GM23248 (cell line): ENCODE results near the gene CFAP119. TPM values are rescaled to one million over a fixed set of nuclear protein-coding genes. Genes with fewer than 3 reads are reported as not detected.

Source experiments
- DNase-seq: peaks from one replicate; pipeline ENCODE4 v3.0.0-alpha.2; 2015
- H2AFZ ChIP-seq: fragments of 200-600 bp; sonication (generic); 2 replicates; pipeline ENCODE4 v1.6.1; 2016; ENCODE audit warnings: antibody characterized with exemption
- H3F3A ChIP-seq: fragments of 200-600 bp; sonication (generic); 2 replicates; pipeline ENCODE4 v1.6.1; 2016; ENCODE audit warnings: mild to moderate bottlenecking, antibody characterized with exemption, mixed run types; ENCODE audit not compliant: insufficient read depth
- H3K27ac ChIP-seq: fragments of 200-600 bp; sonication (generic); 2 replicates; pipeline ENCODE4 v1.5.1; 2016; ENCODE audit warnings: mild to moderate bottlenecking
- H3K27me3 ChIP-seq: fragments of 200-600 bp; sonication (generic); replicated peaks from 2 replicates; pipeline ENCODE4 v1.6.1; 2016; ENCODE audit warnings: mild to moderate bottlenecking; ENCODE audit not compliant: insufficient read depth
- H3K36me3 ChIP-seq: fragments of 200-600 bp; sonication (generic); 2 replicates; pipeline ENCODE4 v1.6.1; 2016; ENCODE audit warnings: low read depth, mild to moderate bottlenecking
- H3K4me1 ChIP-seq: fragments of 200-600 bp; sonication (generic); 2 replicates; pipeline ENCODE4 v1.6.1; 2016; ENCODE audit warnings: mild to moderate bottlenecking; ENCODE audit not compliant: insufficient read depth
- H3K4me2 ChIP-seq: fragments of 200-600 bp; sonication (generic); one replicate; pipeline ENCODE4 v1.6.1; 2016; ENCODE audit warnings: mild to moderate bottlenecking; ENCODE audit not compliant: unreplicated experiment
- H3K4me3 ChIP-seq: fragments of 200-600 bp; sonication (generic); 2 replicates; pipeline ENCODE4 v1.5.1; 2016; ENCODE audit warnings: mild to moderate bottlenecking
- H3K79me2 ChIP-seq: fragments of 200-600 bp; sonication (generic); 2 replicates; pipeline ENCODE4 v1.6.1; 2016; ENCODE audit warnings: mild to moderate bottlenecking; ENCODE audit not compliant: insufficient read depth
- H3K9ac ChIP-seq: fragments of 200-600 bp; sonication (generic); 2 replicates; pipeline ENCODE4 v1.6.1; 2016; ENCODE audit warnings: mild to moderate bottlenecking
- H3K9me2 ChIP-seq: fragments of 200-600 bp; sonication (generic); 2 replicates; pipeline ENCODE4 v1.6.1; 2016; ENCODE audit warnings: mixed run types, mild to moderate bottlenecking, moderate library complexity; ENCODE audit not compliant: insufficient read depth
- H3K9me3 ChIP-seq: fragments of 200-600 bp; sonication (generic); one replicate; pipeline ENCODE4 v1.6.1; 2017; ENCODE audit warnings: low read depth
- H4K20me1 ChIP-seq: fragments of 200-600 bp; sonication (generic); 2 replicates; pipeline ENCODE4 v1.6.0; 2016; ENCODE audit not compliant: insufficient read depth
- EZH2 ChIP-seq: fragments of 200-600 bp; sonication (generic); IDR thresholded peaks from 2 replicates; pipeline ENCODE4 v1.6.1; 2018; ENCODE audit warnings: antibody characterized with exemption, mild to moderate bottlenecking; ENCODE audit not compliant: insufficient read depth, poor library complexity, severe bottlenecking
- EZH2phosphoT487 ChIP-seq: fragments of 200-600 bp; sonication (generic); IDR thresholded peaks from 2 replicates; pipeline ENCODE4 v1.6.1; 2018; ENCODE audit warnings: antibody characterized with exemption, moderate library complexity, mild to moderate bottlenecking, low read depth; ENCODE audit not compliant: insufficient read depth
- WGBS, 2 experiments: methylation state at CpG; one replicate each; pipeline ENCODE4 v1.1.6; 2015 to 2017; ENCODE audit warnings: low lambda C conversion rate in 2 of 2, low coverage in 1 of 2; ENCODE audit errors: missing lambda C conversion rate in 2 of 2; 5-methylcytosine and 5-hydroxymethylcytosine counted together
- in situ Hi-C: fragments of 300-500 bp; cut with MboI; formaldehyde crosslinking; loops from 2 replicates; pipeline ENCODE4 v1.15.0; 2020
- polyA plus RNA-seq: library from polyadenylated mRNA; unstranded; fragments of >200 nt; fragmentation: Nextera tagmentation; extraction: Ambion mirVana; gene quantifications from 2 replicates; pipeline ENCODE4 v1.2.1, GENCODE V29; 2016
- total RNA-seq: library from RNA; depleted of rRNA; stranded (reverse); fragments of >200 nt; shearing (Covaris generic); gene quantifications from 2 replicates; pipeline ENCODE4 v1.2.3, GENCODE V29; 2014

The CFAP119 gene
- total and polyA plus RNA-seq, 2 experiments from 2014 or later: 2.7 to 4.6 TPM

DNA sequence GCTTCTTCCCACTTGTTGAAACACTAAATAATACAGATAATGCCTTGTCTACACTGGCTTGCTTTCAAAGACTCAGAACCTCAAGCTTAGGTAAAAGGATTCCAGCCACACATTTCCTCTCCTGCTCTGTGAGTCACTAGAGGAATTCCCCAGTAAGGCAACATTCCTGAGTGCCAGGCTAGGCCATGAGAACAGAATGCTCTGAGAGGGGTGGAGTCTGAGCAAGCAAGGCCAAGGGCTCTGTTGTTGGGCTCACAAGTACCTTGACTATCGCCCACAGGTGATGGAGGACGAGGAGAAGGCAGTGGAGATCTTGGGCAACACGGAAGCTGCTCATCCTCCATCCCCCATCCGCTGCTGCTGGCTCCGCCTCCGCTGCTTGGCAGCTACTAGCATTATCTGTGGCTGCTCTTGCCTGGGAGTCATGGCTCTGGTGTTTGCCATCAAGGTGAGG is 20.4 kb downstream of the CFAP119 start:
- TF ChIP-seq EZH2phosphoT487 (no peak), EZH2 (no peak)
- WGBS, 2 experiments: 75 to 82% methylated on average over 6 of the region's 6 CpGs
- Histone ChIP-seq H4K20me1 (no peaks in the 10 kb centered on the region), H3K27ac (peak overlapping the region; percentile 59), H3K27me3 (no peaks in the 10 kb centered on the region), H3K9me2 (no peaks in the 10 kb centered on the region), H2AFZ (no peak overlapping the region), H3K9ac (0 out of 2 replicates have a peak overlapping the region, but pooled peaks have one; percentile 8), H3K4me1 (peaks cover 24% of the 10 kb centered on the region), H3K36me3 (peaks cover 30% of the 10 kb centered on the region; the same call in 1 of the 2 replicates), H3K4me3 (no peak overlapping the region), H3K79me2 (0 out of 2 replicates have a peak, but pooled peaks cover 5% of the 10 kb centered on the region), H3K4me2 (peak overlapping the region; percentile 27), H3F3A (peaks cover 29% of the 10 kb centered on the region), H3K9me3 (no peaks in the 10 kb centered on the region)
- in situ Hi-C loops: no loop called here
- peak; percentile 91 for DNase-seq

DNA sequence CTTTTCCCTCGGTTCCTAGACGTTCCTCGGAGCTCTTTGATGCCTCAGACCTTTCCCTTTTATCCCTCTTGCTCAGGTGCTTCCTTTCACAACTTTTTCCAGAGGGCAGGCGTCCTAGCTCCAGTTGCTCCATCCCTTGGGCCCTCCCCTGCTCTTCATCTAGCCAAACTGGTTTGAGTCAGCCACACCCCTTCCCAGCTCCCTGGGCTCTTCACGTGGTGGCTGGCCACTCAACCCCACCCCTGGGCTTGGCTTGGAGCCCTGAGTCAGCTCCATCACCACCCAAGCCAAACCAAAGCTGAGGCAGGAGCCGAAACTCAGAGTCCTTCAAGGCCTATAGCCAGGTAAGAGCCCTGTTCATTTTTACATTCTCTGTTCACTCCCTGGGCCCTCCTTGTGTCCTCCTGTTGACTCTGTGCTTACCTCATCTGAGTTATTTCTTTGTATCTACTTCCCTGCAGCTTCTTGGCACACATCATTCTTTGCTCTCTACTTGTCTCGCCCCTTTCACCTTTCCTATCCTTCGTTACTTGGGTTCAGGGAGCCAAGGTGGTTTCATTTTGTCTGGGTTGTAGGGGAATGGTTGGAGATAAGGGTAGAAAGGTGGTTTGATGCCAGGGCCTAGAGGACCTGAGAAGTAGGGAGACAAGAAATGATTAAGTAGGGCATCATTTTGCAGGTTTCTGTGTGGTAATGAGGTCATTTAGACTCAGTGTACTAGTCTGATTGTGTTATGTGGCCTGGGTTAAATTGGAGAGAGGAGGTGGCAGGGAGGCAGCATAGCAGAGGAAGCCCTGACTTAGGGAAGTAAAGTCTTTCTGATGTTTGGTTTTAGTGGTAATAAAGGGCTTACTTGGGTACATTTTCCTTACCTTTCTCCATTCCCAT is 21.3 kb downstream of the CFAP119 start:
- no peaks in the 10 kb centered on the region for H3K9me2 ChIP-seq
- no peak for TF ChIP-seq EZH2
- no peak for TF ChIP-seq EZH2phosphoT487
- peak overlapping the region; percentile 8; the same call in 1 of the 2 replicates for H3K9ac ChIP-seq
- peak overlapping the region; percentile 59 for H3K27ac ChIP-seq
- peaks cover 38% of the 10 kb centered on the region; the same call in 1 of the 2 replicates for H3K36me3 ChIP-seq
- H3K4me1 ChIP-seq: peaks cover 24% of the 10 kb centered on the region
- peak; percentile 91 for DNase-seq
- no peaks in the 10 kb centered on the region for H3K9me3 ChIP-seq
- no peak overlapping the region for H2AFZ ChIP-seq
- in situ Hi-C loops: no loop called here
- no peaks in the 10 kb centered on the region for H3K27me3 ChIP-seq
- H4K20me1 ChIP-seq: no peaks in the 10 kb centered on the region
- H3K79me2 ChIP-seq: 0 out of 2 replicates have a peak, but pooled peaks cover 10% of the 10 kb centered on the region
- no peak overlapping the region for H3K4me3 ChIP-seq
- H3F3A ChIP-seq: peaks cover 27% of the 10 kb centered on the region
- peak overlapping the region; percentile 27 for H3K4me2 ChIP-seq
- 38 to 42% methylated on average over 8 of the region's 8 CpGs for WGBS, 2 experiments

DNA sequence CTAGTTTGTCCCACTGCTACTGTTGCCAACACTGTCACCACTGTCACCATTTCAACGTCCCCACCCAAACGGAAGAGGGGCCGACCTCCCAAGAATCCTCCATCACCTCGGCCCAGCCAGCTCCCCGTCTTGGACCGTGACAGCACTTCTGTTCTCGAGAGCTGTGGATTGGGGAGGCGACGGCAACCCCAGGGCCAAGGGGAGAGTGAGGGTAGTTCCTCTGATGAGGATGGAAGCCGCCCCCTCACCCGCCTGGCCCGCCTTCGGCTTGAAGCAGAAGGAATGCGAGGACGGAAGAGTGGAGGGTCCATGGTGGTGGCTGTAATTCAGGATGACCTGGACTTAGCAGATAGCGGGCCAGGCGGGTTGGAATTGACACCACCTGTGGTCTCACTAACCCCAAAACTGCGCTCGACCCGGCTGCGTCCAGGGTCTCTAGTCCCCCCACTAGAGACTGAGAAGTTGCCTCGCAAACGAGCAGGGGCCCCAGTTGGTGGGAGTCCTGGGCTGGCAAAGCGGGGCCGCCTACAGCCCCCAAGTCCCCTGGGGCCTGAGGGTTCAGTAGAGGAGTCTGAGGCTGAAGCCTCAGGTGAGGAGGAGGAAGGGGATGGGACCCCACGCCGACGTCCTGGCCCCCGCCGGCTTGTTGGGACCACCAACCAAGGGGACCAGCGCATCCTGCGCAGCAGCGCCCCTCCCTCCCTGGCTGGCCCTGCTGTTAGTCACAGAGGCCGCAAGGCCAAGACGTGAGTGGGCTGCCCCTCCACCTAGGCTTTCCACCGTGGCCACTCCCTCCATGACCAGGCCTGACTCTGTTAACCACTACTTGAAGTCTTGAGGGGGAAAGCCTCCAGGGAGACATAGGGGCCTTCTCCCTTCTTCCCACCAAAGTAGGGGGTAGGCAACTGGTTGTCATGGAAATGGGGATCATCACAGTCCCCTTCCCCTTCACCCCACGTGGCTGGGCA is 22.6 kb downstream of the CFAP119 start:
- Histone ChIP-seq H2AFZ (no peak overlapping the region), H3K9ac (no peak overlapping the region), H3K36me3 (peaks cover 37% of the 10 kb centered on the region; the same call in 1 of the 2 replicates), H3K27me3 (no peaks in the 10 kb centered on the region), H4K20me1 (no peaks in the 10 kb centered on the region), H3K27ac (peak overlapping the region; percentile 59; the same call in 1 of the 2 replicates), H3K9me2 (no peaks in the 10 kb centered on the region), H3K4me3 (no peak overlapping the region), H3K79me2 (0 out of 2 replicates have a peak, but pooled peaks cover 11% of the 10 kb centered on the region), H3F3A (peaks cover 15% of the 10 kb centered on the region), H3K4me1 (peaks cover 24% of the 10 kb centered on the region), H3K4me2 (no peak overlapping the region), H3K9me3 (no peaks in the 10 kb centered on the region)
- in situ Hi-C loops: no loop called here
- 92 to 93% methylated on average over 34 to 36 of the region's 37 CpGs for WGBS, 2 experiments
- DNase-seq: no peak
- TF ChIP-seq EZH2 (no peak), EZH2phosphoT487 (no peak)
